HEK293 (cell line): Measurements from ENCODE around the gene NFATC1.

Source experiments
- CTCF ChIP-seq: fragments of 450-650 bp; formaldehyde crosslinking; IDR thresholded peaks from 2 replicates; pipeline ENCODE4 v1.5.1; 2016; ENCODE audit warnings: missing biosample characterization, missing genetic modification characterization
- REST ChIP-seq: fragments of 450-650 bp; formaldehyde crosslinking; IDR thresholded peaks from 2 replicates; pipeline ENCODE4 v1.5.1; 2016; ENCODE audit warnings: missing biosample characterization, missing genetic modification characterization
- ZBTB17 ChIP-seq: fragments of 450-650 bp; formaldehyde crosslinking; IDR thresholded peaks from 2 replicates; pipeline ENCODE4 v1.5.1; 2016; ENCODE audit warnings: missing biosample characterization, missing genetic modification characterization
- ZNF121 ChIP-seq: fragments of 450-650 bp; formaldehyde crosslinking; IDR thresholded peaks from 2 replicates; pipeline ENCODE4 v1.5.1; 2016; ENCODE audit warnings: missing biosample characterization, missing genetic modification characterization
- ZNF274 ChIP-seq, 2 experiments: fragments of 200-500 bp in 1 of 2; fragments of 450-650 bp in 1 of 2; sonication (Bioruptor generic) in 1 of 2; formaldehyde crosslinking in 1 of 2; IDR thresholded peaks; 2 replicates each; pipeline versions ENCODE4 v1.5.1 to v1.6.1; 2014 to 2016; ENCODE audit warnings: borderline replicate concordance in 1 of 2, inconsistent platforms in 1 of 2, low read length in 1 of 2, missing biosample characterization in 1 of 2, missing genetic modification characterization in 1 of 2
- ZNF354C ChIP-seq: fragments of 450-650 bp; formaldehyde crosslinking; IDR thresholded peaks from 2 replicates; pipeline ENCODE4 v1.5.1; 2016; ENCODE audit warnings: missing biosample characterization, missing genetic modification characterization, low read depth, borderline replicate concordance
- ZNF513 ChIP-seq: fragments of 450-650 bp; IDR thresholded peaks from 2 replicates; pipeline ENCODE4 v1.5.1; 2018; ENCODE audit warnings: missing biosample characterization, missing genetic modification characterization
- ZNF558 ChIP-seq: fragments of 450-650 bp; formaldehyde crosslinking; IDR thresholded peaks from 2 replicates; pipeline ENCODE4 v1.5.1; 2016; ENCODE audit warnings: missing biosample characterization, missing genetic modification characterization
- ZNF600 ChIP-seq: fragments of 450-650 bp; formaldehyde crosslinking; IDR thresholded peaks from 2 replicates; pipeline ENCODE4 v1.5.1; 2016; ENCODE audit warnings: missing biosample characterization, missing genetic modification characterization
- ZNF624 ChIP-seq: fragments of 450-650 bp; formaldehyde crosslinking; IDR thresholded peaks from 2 replicates; pipeline ENCODE4 v1.5.1; 2017; ENCODE audit warnings: missing biosample characterization, missing genetic modification characterization
- ZNF747 ChIP-seq: fragments of 450-650 bp; formaldehyde crosslinking; IDR thresholded peaks from 2 replicates; pipeline ENCODE4 v1.5.1; 2016; ENCODE audit warnings: missing biosample characterization, missing genetic modification characterization

DNA sequence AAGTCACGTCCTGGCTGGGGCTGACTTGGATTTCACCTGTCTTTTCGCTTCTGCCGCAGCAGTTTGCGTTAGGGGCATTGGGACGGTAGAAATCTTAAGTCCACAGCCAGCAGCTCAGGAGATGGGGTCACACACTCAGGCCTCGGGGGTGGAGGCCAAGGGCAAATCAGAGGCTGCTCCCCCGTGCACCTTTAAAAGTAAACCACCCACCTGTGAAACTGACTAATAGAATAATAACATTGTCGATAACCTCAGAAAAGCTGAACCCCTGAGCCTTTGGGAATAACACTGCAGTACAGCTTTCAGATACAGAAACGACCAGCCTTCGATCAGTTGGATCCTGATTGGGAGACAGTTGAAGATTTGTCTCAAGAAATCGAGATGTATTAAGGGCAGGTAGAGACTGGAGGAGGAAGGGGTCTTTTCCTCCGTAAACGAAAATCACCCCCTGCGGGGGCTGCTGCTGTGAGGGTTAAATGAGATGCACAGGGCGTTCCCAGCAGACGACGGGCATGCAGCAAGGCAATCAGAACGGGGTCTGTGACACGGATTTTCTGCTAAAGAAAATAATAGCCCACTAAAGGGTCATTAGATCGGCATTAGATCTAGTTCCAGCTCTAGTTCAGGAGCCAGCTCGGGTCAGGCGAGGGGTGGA is 16.4 kb upstream of the NFATC1 start:
- TF ChIP-seq CTCF (tag by site-specific recombination), result no peak; the same call in 1 of the 2 replicates
- no peak for TF ChIP-seq REST (tag by site-specific recombination)
- TF ChIP-seq ZNF600 (tag by site-specific recombination), result no peak
- no peak for TF ChIP-seq ZNF558 (tag by site-specific recombination)
- no peak for TF ChIP-seq ZNF624 (tag by site-specific recombination)
- no peak for TF ChIP-seq ZNF513 (tag by site-specific recombination)
- no peak for TF ChIP-seq ZNF274 (IDR thresholded peaks at IDR 0.05; ENCODE audit: low read length)
- TF ChIP-seq ZNF274 (tag by site-specific recombination; IDR thresholded peaks at IDR 0.05; ENCODE audit: borderline replicate concordance), result no peak
- no peak for TF ChIP-seq ZNF747 (tag by site-specific recombination)
- TF ChIP-seq ZBTB17 (tag by site-specific recombination), result no peak
- no peak for TF ChIP-seq ZNF121
- no peak for TF ChIP-seq ZNF354C (tag by site-specific recombination)
